ENCODE results near the gene SNIP1.
A peak's percentile ranks its signal among the peaks of the same experiment; 100 is the strongest.

Gene SNIP1

DNA sequence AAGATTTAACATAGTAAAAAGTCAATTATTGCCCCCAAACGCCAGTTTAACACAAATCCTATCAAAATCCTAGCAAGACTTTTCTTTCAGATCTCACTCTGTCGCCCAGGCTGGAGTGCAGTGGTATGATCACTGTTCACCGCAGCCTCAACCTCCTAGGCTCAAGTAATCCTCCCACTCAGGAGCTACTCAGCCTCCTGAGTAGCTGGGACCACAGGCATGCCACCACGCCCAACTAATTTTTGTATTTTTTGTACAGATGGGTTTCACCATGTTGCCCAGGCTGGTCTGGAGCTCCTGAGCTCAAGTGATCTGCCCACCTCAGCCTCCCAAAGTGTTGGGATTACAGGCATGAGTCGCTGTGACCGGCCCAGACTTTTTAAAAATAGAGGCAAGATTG, 4.8 kb downstream of the SNIP1 start:
- Histone ChIP-seq H3K36me3 (replicated peaks; ENCODE audit: insufficient read depth, low read length) (peaks cover 12% of the 10 kb centered on the region), H3K9me2 (replicated peaks; ENCODE audit: insufficient read depth, low read length) (no peaks in the 10 kb centered on the region), H3K9me3 (replicated peaks; ENCODE audit: insufficient read depth, low read length) (no peaks in the 10 kb centered on the region), H3K79me2 (ENCODE audit: low read length) (peaks cover 67% of the 10 kb centered on the region), H4K20me1 (ENCODE audit: insufficient read depth, low read length) (no peaks in the 10 kb centered on the region), H3K9ac (ENCODE audit: low read length) (no peak overlapping the region), H3K4me2 (ENCODE audit: low read depth, low read length) (peak overlapping the region; percentile 13; the same call in 1 of the 2 replicates), H3K4me3 (ENCODE audit: low read length) (no peak overlapping the region), H3K27me3 (replicated peaks; ENCODE audit: insufficient read depth, low read length) (no peaks in the 10 kb centered on the region), H3K4me1 (ENCODE audit: low read length) (peaks cover 12% of the 10 kb centered on the region), H3K27ac (ENCODE audit: low read length) (no peak overlapping the region), H3F3A (ENCODE audit: insufficient read depth, low read length) (no peaks in the 10 kb centered on the region; the same call in 1 of the 2 replicates), H2AFZ (ENCODE audit: low read length) (no peak overlapping the region)
- no peak for TF ChIP-seq EZH2phosphoT487 (IDR thresholded peaks at IDR 0.05; ENCODE audit: low read length)
- TF ChIP-seq, protein P1, sequence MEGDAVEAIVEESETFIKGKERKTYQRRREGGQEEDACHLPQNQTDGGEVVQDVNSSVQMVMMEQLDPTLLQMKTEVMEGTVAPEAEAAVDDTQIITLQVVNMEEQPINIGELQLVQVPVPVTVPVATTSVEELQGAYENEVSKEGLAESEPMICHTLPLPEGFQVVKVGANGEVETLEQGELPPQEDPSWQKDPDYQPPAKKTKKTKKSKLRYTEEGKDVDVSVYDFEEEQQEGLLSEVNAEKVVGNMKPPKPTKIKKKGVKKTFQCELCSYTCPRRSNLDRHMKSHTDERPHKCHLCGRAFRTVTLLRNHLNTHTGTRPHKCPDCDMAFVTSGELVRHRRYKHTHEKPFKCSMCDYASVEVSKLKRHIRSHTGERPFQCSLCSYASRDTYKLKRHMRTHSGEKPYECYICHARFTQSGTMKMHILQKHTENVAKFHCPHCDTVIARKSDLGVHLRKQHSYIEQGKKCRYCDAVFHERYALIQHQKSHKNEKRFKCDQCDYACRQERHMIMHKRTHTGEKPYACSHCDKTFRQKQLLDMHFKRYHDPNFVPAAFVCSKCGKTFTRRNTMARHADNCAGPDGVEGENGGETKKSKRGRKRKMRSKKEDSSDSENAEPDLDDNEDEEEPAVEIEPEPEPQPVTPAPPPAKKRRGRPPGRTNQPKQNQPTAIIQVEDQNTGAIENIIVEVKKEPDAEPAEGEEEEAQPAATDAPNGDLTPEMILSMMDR (IDR thresholded peaks at IDR 0.05; ENCODE audit: low read length), result no peak
- TF ChIP-seq EZH2 (optimal IDR thresholded peaks at IDR 0.05; ENCODE audit: low read depth, low read length), result no peak
- no peak for DNase-seq

DNA sequence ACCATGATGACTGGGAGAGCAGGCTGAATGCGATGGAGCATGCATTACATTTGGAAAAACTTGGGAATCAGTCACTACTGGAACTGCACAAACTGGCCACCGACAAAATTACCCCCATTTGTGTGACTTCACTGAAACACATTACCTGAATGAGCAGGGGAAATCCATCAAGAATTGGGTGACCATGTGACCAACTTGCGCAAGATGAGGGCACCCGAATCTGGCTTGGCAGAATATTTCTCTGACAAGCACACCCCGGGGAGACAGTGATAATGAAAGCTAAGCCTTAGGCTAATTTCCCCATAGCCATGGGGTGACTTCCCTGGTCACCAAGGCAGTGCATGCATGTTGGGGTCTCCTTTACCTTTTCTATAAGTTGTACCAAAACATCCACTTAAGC, 9.1 kb downstream of the SNIP1 start:
- H2AFZ ChIP-seq (ENCODE audit: low read length), result no peak overlapping the region
- H3K9ac ChIP-seq (ENCODE audit: low read length), result no peak overlapping the region
- H3K27ac ChIP-seq (ENCODE audit: low read length), result no peak overlapping the region
- H3K79me2 ChIP-seq (ENCODE audit: low read length), result peaks cover 38% of the 10 kb centered on the region
- TF ChIP-seq, protein P1 (IDR thresholded peaks at IDR 0.05; ENCODE audit: low read length), result no peak
- TF ChIP-seq EZH2phosphoT487 (IDR thresholded peaks at IDR 0.05; ENCODE audit: low read length) (no peak), EZH2 (optimal IDR thresholded peaks at IDR 0.05; ENCODE audit: low read depth, low read length) (no peak)
- no peaks in the 10 kb centered on the region for H3K9me3 ChIP-seq (replicated peaks; ENCODE audit: insufficient read depth, low read length)
- peaks cover 1% of the 10 kb centered on the region for H3K4me1 ChIP-seq (ENCODE audit: low read length)
- H3F3A ChIP-seq (ENCODE audit: insufficient read depth, low read length), result no peaks in the 10 kb centered on the region; the same call in 1 of the 2 replicates
- no peak for DNase-seq
- no peaks in the 10 kb centered on the region for H3K27me3 ChIP-seq (replicated peaks; ENCODE audit: insufficient read depth, low read length)
- H4K20me1 ChIP-seq (ENCODE audit: insufficient read depth, low read length), result no peaks in the 10 kb centered on the region
- H3K4me2 ChIP-seq (ENCODE audit: low read depth, low read length), result no peak overlapping the region
- H3K4me3 ChIP-seq (ENCODE audit: low read length), result no peak overlapping the region
- no peaks in the 10 kb centered on the region for H3K9me2 ChIP-seq (replicated peaks; ENCODE audit: insufficient read depth, low read length)
- H3K36me3 ChIP-seq (replicated peaks; ENCODE audit: insufficient read depth, low read length), result peaks cover 23% of the 10 kb centered on the region

DNA sequence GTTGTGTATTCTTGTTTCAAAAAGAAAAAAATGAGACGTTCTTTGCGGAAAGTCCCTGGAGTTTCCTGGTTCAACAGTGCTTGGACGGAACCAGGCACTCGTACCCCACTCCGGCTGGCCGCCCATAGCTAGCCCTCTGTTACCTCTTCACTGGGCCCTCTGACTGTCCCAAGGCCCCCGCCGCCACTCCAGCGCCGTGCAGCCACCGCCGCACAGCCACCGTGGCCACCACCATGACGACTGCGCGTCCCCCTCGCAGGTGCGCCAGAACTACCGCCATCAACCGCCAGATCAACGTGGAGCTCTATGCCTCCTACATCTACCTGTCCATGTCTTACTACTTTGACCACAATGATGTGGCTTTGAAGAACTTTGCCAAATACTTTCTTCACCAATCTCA, 9.6 kb downstream of the SNIP1 start:
- Histone ChIP-seq H3K9me3 (replicated peaks; ENCODE audit: insufficient read depth, low read length) (no peaks in the 10 kb centered on the region), H3K79me2 (ENCODE audit: low read length) (peaks cover 33% of the 10 kb centered on the region), H3K4me1 (ENCODE audit: low read length) (no peaks in the 10 kb centered on the region; the same call in 1 of the 2 replicates), H3K9me2 (replicated peaks; ENCODE audit: insufficient read depth, low read length) (no peaks in the 10 kb centered on the region), H3K4me3 (ENCODE audit: low read length) (no peak overlapping the region), H3F3A (ENCODE audit: insufficient read depth, low read length) (no peaks in the 10 kb centered on the region), H3K27ac (ENCODE audit: low read length) (no peak overlapping the region), H2AFZ (ENCODE audit: low read length) (no peak overlapping the region), H3K27me3 (replicated peaks; ENCODE audit: insufficient read depth, low read length) (no peaks in the 10 kb centered on the region), H4K20me1 (ENCODE audit: insufficient read depth, low read length) (no peaks in the 10 kb centered on the region), H3K9ac (ENCODE audit: low read length) (no peak overlapping the region), H3K4me2 (ENCODE audit: low read depth, low read length) (no peak overlapping the region), H3K36me3 (replicated peaks; ENCODE audit: insufficient read depth, low read length) (peaks cover 23% of the 10 kb centered on the region)
- TF ChIP-seq, protein P1 (IDR thresholded peaks at IDR 0.05; ENCODE audit: low read length), result no peak
- TF ChIP-seq EZH2 (optimal IDR thresholded peaks at IDR 0.05; ENCODE audit: low read depth, low read length), result no peak
- no peak for TF ChIP-seq EZH2phosphoT487 (IDR thresholded peaks at IDR 0.05; ENCODE audit: low read length)
- DNase-seq, result no peak

Data from MM.1S (cell line).